Measurements from ENCODE around the gene MYRIP. TPM values are rescaled to one million over a fixed set of nuclear protein-coding genes. Genes with fewer than 3 reads are reported as not detected.

MYRIP gene
- total RNA-seq, 1 donor from 2014 or later: 5.9 TPM

DNA sequence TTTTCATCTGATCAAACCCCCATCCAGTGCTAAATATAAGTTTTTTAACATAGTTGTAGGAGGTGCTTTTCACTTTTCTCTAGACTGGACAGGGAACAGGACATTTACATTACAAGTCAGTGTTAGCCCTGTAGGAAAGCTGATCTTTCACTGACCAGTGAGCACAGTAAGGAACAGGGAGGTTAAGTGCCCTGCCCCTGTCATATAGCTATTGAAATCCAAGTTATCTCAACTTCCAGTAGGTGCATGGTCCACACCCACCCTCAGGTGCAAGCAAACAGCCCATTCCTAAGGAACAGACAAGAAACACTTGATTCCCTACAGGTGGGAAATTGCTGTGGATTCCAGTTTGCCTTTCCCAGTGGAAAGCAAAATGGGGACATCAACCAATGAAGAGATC lies 421.0 kb downstream of the MYRIP start:
- DNase-seq (no peak), ATAC-seq (no peak)
- H3K27me3 ChIP-seq: no peaks in the 10 kb centered on the region
- H3K27ac ChIP-seq: no peak overlapping the region
- no peaks in the 10 kb centered on the region for H3K9me3 ChIP-seq
- H3K4me3 ChIP-seq: no peak overlapping the region
- TF ChIP-seq, protein P1, sequence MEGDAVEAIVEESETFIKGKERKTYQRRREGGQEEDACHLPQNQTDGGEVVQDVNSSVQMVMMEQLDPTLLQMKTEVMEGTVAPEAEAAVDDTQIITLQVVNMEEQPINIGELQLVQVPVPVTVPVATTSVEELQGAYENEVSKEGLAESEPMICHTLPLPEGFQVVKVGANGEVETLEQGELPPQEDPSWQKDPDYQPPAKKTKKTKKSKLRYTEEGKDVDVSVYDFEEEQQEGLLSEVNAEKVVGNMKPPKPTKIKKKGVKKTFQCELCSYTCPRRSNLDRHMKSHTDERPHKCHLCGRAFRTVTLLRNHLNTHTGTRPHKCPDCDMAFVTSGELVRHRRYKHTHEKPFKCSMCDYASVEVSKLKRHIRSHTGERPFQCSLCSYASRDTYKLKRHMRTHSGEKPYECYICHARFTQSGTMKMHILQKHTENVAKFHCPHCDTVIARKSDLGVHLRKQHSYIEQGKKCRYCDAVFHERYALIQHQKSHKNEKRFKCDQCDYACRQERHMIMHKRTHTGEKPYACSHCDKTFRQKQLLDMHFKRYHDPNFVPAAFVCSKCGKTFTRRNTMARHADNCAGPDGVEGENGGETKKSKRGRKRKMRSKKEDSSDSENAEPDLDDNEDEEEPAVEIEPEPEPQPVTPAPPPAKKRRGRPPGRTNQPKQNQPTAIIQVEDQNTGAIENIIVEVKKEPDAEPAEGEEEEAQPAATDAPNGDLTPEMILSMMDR (IDR thresholded peaks at IDR 0.05): no peak
- no peaks in the 10 kb centered on the region for H3K36me3 ChIP-seq
- H3K4me1 ChIP-seq: no peaks in the 10 kb centered on the region
- intact Hi-C loops (cut with DNase I): no loop called here

DNA sequence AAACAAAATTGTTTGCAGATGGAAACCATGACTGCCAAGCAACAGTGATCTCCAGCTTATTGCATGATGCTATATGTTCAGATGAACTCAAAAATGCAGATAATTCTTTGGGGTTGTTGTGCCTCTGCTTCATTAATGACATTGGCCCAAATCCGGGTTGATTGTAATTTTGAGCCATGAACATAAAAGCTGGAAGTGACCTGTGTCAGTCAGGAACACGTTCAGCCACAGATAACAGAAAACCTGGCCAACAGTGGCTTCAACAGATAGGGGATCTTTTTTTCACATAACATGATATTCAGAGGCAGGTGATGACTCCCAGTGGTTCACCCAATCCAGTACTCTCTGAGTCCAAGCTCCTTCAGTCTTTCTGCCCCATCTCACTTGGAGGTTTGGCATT lies 423.2 kb downstream of the MYRIP start:
- H3K27ac ChIP-seq: no peak overlapping the region
- H3K4me1 ChIP-seq: no peaks in the 10 kb centered on the region
- H3K36me3 ChIP-seq: no peaks in the 10 kb centered on the region
- TF ChIP-seq, protein P1 (IDR thresholded peaks at IDR 0.05): no peak
- intact Hi-C loops (cut with DNase I): no loop called here
- DNase-seq (no peak), ATAC-seq (no peak)
- H3K27me3 ChIP-seq: no peaks in the 10 kb centered on the region
- no peaks in the 10 kb centered on the region for H3K9me3 ChIP-seq
- no peak overlapping the region for H3K4me3 ChIP-seq

- Histone ChIP-seq H3K9me3 (no peaks in the 10 kb centered on the region), H3K27me3 (no peaks in the 10 kb centered on the region), H3K4me3 (no peak overlapping the region), H3K4me1 (no peaks in the 10 kb centered on the region), H3K27ac (no peak overlapping the region), H3K36me3 (no peaks in the 10 kb centered on the region)
- TF ChIP-seq, protein P1 (IDR thresholded peaks at IDR 0.05): no peak
- ATAC-seq: no peak
- intact Hi-C loops (cut with DNase I): no loop called here
- DNase-seq: no peak
Observed at GRCh38 chr3:40237159-40237558, 427.8 kb downstream of the MYRIP start.

GRCh38 chr3:40237889-40238571 lies 428.6 kb downstream of the MYRIP start:
- Histone ChIP-seq H3K4me3 (no peak overlapping the region), H3K27ac (no peak overlapping the region), H3K4me1 (no peaks in the 10 kb centered on the region), H3K27me3 (no peaks in the 10 kb centered on the region), H3K9me3 (no peaks in the 10 kb centered on the region), H3K36me3 (no peaks in the 10 kb centered on the region)
- no peak for DNase-seq
- no peak for ATAC-seq
- TF ChIP-seq, protein P1 (IDR thresholded peaks at IDR 0.05): no peak
- intact Hi-C loops (cut with DNase I): no loop called here

- intact Hi-C loops (cut with DNase I): no loop called here
- Histone ChIP-seq H3K9me3 (no peaks in the 10 kb centered on the region), H3K4me1 (no peaks in the 10 kb centered on the region), H3K36me3 (no peaks in the 10 kb centered on the region), H3K4me3 (no peak overlapping the region), H3K27ac (no peak overlapping the region), H3K27me3 (no peaks in the 10 kb centered on the region)
- ATAC-seq (no peak), DNase-seq (no peak)
- TF ChIP-seq, protein P1 (IDR thresholded peaks at IDR 0.05): no peak
Observed at GRCh38 chr3:40240921-40241320, 431.5 kb downstream of the MYRIP start.

DNA sequence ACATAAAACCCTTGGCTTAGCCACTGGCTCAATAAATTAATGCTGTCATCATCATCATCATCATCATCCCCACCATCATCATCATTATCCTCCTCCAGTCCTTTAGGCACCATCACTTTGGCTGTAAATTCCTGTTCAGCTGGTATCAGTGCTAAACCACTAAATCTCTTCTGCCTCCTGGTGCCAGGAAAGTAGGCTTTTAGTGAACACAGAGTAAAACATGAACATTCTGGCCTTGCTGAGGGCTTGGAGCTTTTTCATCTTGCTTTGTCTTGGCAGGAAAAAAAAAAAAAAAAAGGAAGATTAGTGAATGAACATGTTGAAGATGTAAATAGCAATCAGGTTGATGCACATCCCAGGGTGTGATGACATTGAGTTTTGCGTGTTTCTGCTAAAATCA lies 432.8 kb downstream of the MYRIP start:
- intact Hi-C loops (cut with DNase I): no loop called here
- ATAC-seq: no peak
- no peaks in the 10 kb centered on the region for H3K36me3 ChIP-seq
- H3K27me3 ChIP-seq: no peaks in the 10 kb centered on the region
- H3K27ac ChIP-seq: no peak overlapping the region
- no peaks in the 10 kb centered on the region for H3K9me3 ChIP-seq
- H3K4me1 ChIP-seq: no peaks in the 10 kb centered on the region
- no peak for DNase-seq
- TF ChIP-seq, protein P1 (IDR thresholded peaks at IDR 0.05): no peak
- no peak overlapping the region for H3K4me3 ChIP-seq

Data from upper lobe of right lung (tissue), 1 donor.